ENCODE data around the gene RSPO4.

DNA sequence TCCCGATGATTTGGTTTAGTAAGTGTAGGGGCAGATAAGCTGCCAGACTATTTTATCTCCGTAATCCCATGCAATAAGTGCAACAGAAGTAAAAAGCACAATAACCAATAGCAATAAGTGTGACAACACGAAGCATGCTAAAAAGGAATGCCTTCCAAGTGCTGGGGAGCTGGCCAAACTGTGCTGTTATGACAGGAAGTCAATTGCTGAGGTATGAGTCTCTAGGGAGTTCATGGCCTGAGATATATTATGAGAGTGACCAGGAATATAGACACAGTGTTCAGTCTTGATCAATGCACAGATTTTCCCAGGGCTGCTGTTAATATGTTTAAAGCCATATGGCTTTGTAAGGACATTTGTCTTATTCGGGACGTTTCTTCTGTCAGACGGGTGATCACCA lies 75.4 kb downstream of the RSPO4 start:
- TF ChIP-seq CTCF (IDR thresholded peaks at IDR 0.05) (no peak), ZFX (IDR thresholded peaks at IDR 0.05; ENCODE audit: borderline replicate concordance) (no peak)

All from 22Rv1 (cell line).